Measurements from ENCODE around the gene ACSF2. TPM values are rescaled to one million over a fixed set of nuclear protein-coding genes. Genes with fewer than 3 reads are reported as not detected.
A peak's percentile ranks its signal among the peaks of the same experiment; 100 is the strongest.

The ACSF2 gene
- total RNA-seq, 1 experiment from 2014 or later: 161 TPM

- CTCF ChIA-PET: no interaction called here
- no TSS peak for BruUV-seq (replicated peaks)
- no peak overlapping the region for H3K4me3 ChIP-seq (ENCODE audit: low read depth, low read length)
- POLR2A ChIA-PET: no interaction called here
- no peaks in the 10 kb centered on the region; the same call in 1 of the 2 replicates for H3K36me3 ChIP-seq (ENCODE audit: control insufficient read depth, insufficient read depth, low read length)
- intact Hi-C loops (cut with micrococcal nuclease; ENCODE audit: unreplicated experiment): no loop called here
- DNase-seq: no peak
- Mint-ChIP-seq H3K4me1 (ENCODE audit: low read depth, unreplicated experiment) (no peaks in the 10 kb centered on the region), H3K27me3 (ENCODE audit: insufficient read depth, unreplicated experiment) (no peaks in the 10 kb centered on the region), H3K9me3 (ENCODE audit: unreplicated experiment) (no peaks in the 10 kb centered on the region), H3K27ac (ENCODE audit: unreplicated experiment) (peak overlapping the region; percentile 0), H3K4me3 (ENCODE audit: unreplicated experiment) (no peak overlapping the region), H3K36me3 (ENCODE audit: insufficient read depth, unreplicated experiment) (peaks cover 23% of the 10 kb centered on the region)
- no peaks in the 10 kb centered on the region for H3K9me3 ChIP-seq
- TF ChIP-seq CTCF (IDR thresholded peaks at IDR 0.05; ENCODE audit: insufficient read depth in 1 of 2, low read depth in 1 of 2, low read length in 1 of 2, severe bottlenecking in 1 of 2, unreplicated experiment in 1 of 2): no peak
- no peaks in the 10 kb centered on the region for H3K27me3 ChIP-seq (replicated peaks; ENCODE audit: control insufficient read depth, insufficient read depth, low read length)
- no peaks in the 10 kb centered on the region for H3K4me1 ChIP-seq
Observed at GRCh38 chr17:50466371-50467113, 40.5 kb downstream of the ACSF2 start.

GRCh38 chr17:50467114-50467854 lies 41.3 kb downstream of the ACSF2 start:
- no peak for TF ChIP-seq CTCF (IDR thresholded peaks at IDR 0.05; ENCODE audit: insufficient read depth in 1 of 2, low read depth in 1 of 2, low read length in 1 of 2, severe bottlenecking in 1 of 2, unreplicated experiment in 1 of 2)
- Histone ChIP-seq H3K9me3 (no peaks in the 10 kb centered on the region), H3K4me1 (no peaks in the 10 kb centered on the region), H3K4me3 (ENCODE audit: low read depth, low read length) (no peak overlapping the region), H3K36me3 (ENCODE audit: control insufficient read depth, insufficient read depth, low read length) (no peaks in the 10 kb centered on the region; the same call in 1 of the 2 replicates), H3K27me3 (replicated peaks; ENCODE audit: control insufficient read depth, insufficient read depth, low read length) (no peaks in the 10 kb centered on the region)
- Mint-ChIP-seq H3K4me3 (ENCODE audit: unreplicated experiment) (no peak overlapping the region), H3K4me1 (ENCODE audit: low read depth, unreplicated experiment) (no peaks in the 10 kb centered on the region), H3K36me3 (ENCODE audit: insufficient read depth, unreplicated experiment) (peaks cover 19% of the 10 kb centered on the region), H3K9me3 (ENCODE audit: unreplicated experiment) (no peaks in the 10 kb centered on the region), H3K27ac (ENCODE audit: unreplicated experiment) (peak overlapping the region; percentile 0), H3K27me3 (ENCODE audit: insufficient read depth, unreplicated experiment) (no peaks in the 10 kb centered on the region)
- intact Hi-C loops (cut with micrococcal nuclease; ENCODE audit: unreplicated experiment): no loop called here
- ChIA-PET CTCF (interaction anchor here (0.6 to 1.3 kb wide), 3 partner anchors 11 to 70 kb away, joined by 3 to 4 read pairs (median 4); partner anchors contain the start of gene LRRC59), POLR2A (no interaction called here)
- BruUV-seq (replicated peaks): no TSS peak
- no peak for DNase-seq

- Mint-ChIP-seq H3K9me3 (ENCODE audit: unreplicated experiment) (no peaks in the 10 kb centered on the region), H3K4me3 (ENCODE audit: unreplicated experiment) (no peak overlapping the region)
- H3K36me3 ChIP-seq (ENCODE audit: control insufficient read depth, insufficient read depth, low read length): no peaks in the 10 kb centered on the region; the same call in 1 of the 2 replicates
Observed at GRCh38 chr17:50467855-50468303, 41.9 kb downstream of the ACSF2 start.

More at GRCh38 chr17:50467855-50468303, 41.9 kb downstream of the ACSF2 start:
- no peak for DNase-seq
- no peak overlapping the region for H3K4me3 ChIP-seq (ENCODE audit: low read depth, low read length)
- BruUV-seq (replicated peaks): no TSS peak
- no peak overlapping the region for H3K27ac Mint-ChIP-seq (ENCODE audit: unreplicated experiment)
- no peaks in the 10 kb centered on the region for H3K4me1 ChIP-seq
- no peaks in the 10 kb centered on the region for H3K27me3 ChIP-seq (replicated peaks; ENCODE audit: control insufficient read depth, insufficient read depth, low read length)
- ChIA-PET CTCF (interaction anchor here (0.6 to 1.3 kb wide), 3 partner anchors 12 to 316 kb away, joined by 3 to 4 read pairs (median 3); partner anchors contain the start of gene LRRC59), POLR2A (interaction anchor here (0.6 kb wide), 2 partner anchors 10 to 104 kb away, joined by 3 read pairs; no protein-coding TSS in a partner anchor)
- no peaks in the 10 kb centered on the region for H3K27me3 Mint-ChIP-seq (ENCODE audit: insufficient read depth, unreplicated experiment)
- intact Hi-C loops (cut with micrococcal nuclease; ENCODE audit: unreplicated experiment): no loop called here
- TF ChIP-seq CTCF (IDR thresholded peaks at IDR 0.05; ENCODE audit: insufficient read depth in 1 of 2, low read depth in 1 of 2, low read length in 1 of 2, severe bottlenecking in 1 of 2, unreplicated experiment in 1 of 2): no peak
- peaks cover 19% of the 10 kb centered on the region for H3K36me3 Mint-ChIP-seq (ENCODE audit: insufficient read depth, unreplicated experiment)
- H3K9me3 ChIP-seq: no peaks in the 10 kb centered on the region
- H3K4me1 Mint-ChIP-seq (ENCODE audit: low read depth, unreplicated experiment): no peaks in the 10 kb centered on the region
